SK-N-SH (cell line): ENCODE data around the gene OTOL1.
"Not testable (repeated sequence)": the region's sequence is repeated elsewhere in the genome, so short reads cannot be mapped to it uniquely, and the experiment has no call there.

Experiments used
- EP300 ChIP-seq, 2 experiments: IDR thresholded peaks; 2 replicates each; pipeline versions ENCODE4 v1.4.0 to v1.6.1; 2012; ENCODE audit warnings: borderline replicate concordance in 1 of 2, low read depth in 1 of 2, low read length in 1 of 2
- EZH2phosphoT487 ChIP-seq: fragments of 200-600 bp; sonication (generic); IDR thresholded peaks from 2 replicates; pipeline ENCODE4 v1.6.1; 2017; ENCODE audit warnings: low read depth, mixed run types, mild to moderate bottlenecking, antibody characterized with exemption, moderate library complexity, borderline replicate concordance
- GABPA ChIP-seq: IDR thresholded peaks from 2 replicates; pipeline ENCODE4 v1.4.0; 2012; ENCODE audit warnings: low read depth, mild to moderate bottlenecking
- NRF1 ChIP-seq: IDR thresholded peaks from 2 replicates; pipeline ENCODE4 v1.6.1; 2012; ENCODE audit warnings: low read depth, mild to moderate bottlenecking, low read length
- POLR2AphosphoS5 ChIP-seq: IDR thresholded peaks from 2 replicates; pipeline ENCODE4 v1.6.1; 2012; ENCODE audit warnings: low read depth, low read length
- RAD21 ChIP-seq: IDR thresholded peaks from 2 replicates; pipeline ENCODE4 v1.6.1; 2012; ENCODE audit warnings: mild to moderate bottlenecking, low read length
- SIN3A ChIP-seq: IDR thresholded peaks from 2 replicates; pipeline ENCODE4 v1.6.1; 2012; ENCODE audit warnings: low read depth, mild to moderate bottlenecking, low read length, moderate library complexity, borderline replicate concordance
- TAF1 ChIP-seq: IDR thresholded peaks from 2 replicates; pipeline ENCODE4 v1.6.1; 2012; ENCODE audit warnings: low read depth, mild to moderate bottlenecking, low read length, moderate library complexity, borderline replicate concordance
- TCF12 ChIP-seq: IDR thresholded peaks from 2 replicates; pipeline ENCODE4 v1.4.0; 2012
- ZBTB33 ChIP-seq: IDR thresholded peaks from 2 replicates; pipeline ENCODE4 v1.4.0; 2012; ENCODE audit warnings: low read depth, borderline replicate concordance
- TF ChIP-seq, protein P1 (sequence below): fragments of 200-600 bp; sonication (generic); IDR thresholded peaks from 2 replicates; pipeline ENCODE4 v1.6.1; 2017; ENCODE audit warnings: antibody characterized with exemption, mild to moderate bottlenecking, moderate library complexity
- TF ChIP-seq, protein P2 (sequence below): IDR thresholded peaks from 2 replicates; pipeline ENCODE4 v1.4.0; 2012; ENCODE audit warnings: low read depth
- TF ChIP-seq, protein P3 (sequence below): IDR thresholded peaks from 2 replicates; pipeline ENCODE4 v1.6.1; 2012; ENCODE audit warnings: mild to moderate bottlenecking, low read depth, low read length, moderate library complexity
- TF ChIP-seq, protein P4 (sequence below): fragments of 150-350 bp; IDR thresholded peaks from 2 replicates; pipeline ENCODE4 v1.6.1; 2017; ENCODE audit warnings: antibody characterized with exemption, low read length, low read depth, borderline replicate concordance

- TF ChIP-seq, protein P1, sequence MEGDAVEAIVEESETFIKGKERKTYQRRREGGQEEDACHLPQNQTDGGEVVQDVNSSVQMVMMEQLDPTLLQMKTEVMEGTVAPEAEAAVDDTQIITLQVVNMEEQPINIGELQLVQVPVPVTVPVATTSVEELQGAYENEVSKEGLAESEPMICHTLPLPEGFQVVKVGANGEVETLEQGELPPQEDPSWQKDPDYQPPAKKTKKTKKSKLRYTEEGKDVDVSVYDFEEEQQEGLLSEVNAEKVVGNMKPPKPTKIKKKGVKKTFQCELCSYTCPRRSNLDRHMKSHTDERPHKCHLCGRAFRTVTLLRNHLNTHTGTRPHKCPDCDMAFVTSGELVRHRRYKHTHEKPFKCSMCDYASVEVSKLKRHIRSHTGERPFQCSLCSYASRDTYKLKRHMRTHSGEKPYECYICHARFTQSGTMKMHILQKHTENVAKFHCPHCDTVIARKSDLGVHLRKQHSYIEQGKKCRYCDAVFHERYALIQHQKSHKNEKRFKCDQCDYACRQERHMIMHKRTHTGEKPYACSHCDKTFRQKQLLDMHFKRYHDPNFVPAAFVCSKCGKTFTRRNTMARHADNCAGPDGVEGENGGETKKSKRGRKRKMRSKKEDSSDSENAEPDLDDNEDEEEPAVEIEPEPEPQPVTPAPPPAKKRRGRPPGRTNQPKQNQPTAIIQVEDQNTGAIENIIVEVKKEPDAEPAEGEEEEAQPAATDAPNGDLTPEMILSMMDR = not testable (repeated sequence)
- TF ChIP-seq POLR2AphosphoS5; EZH2phosphoT487; RAD21; TAF1; GABPA; EP300 (IDR thresholded peaks at IDR 0.05; ENCODE audit: borderline replicate concordance in 1 of 2, low read depth in 1 of 2, low read length in 1 of 2); TCF12; ZBTB33; SIN3A; NRF1: not testable (repeated sequence)
- TF ChIP-seq, protein P2, sequence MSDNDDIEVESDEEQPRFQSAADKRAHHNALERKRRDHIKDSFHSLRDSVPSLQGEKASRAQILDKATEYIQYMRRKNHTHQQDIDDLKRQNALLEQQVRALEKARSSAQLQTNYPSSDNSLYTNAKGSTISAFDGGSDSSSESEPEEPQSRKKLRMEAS = not testable (repeated sequence)
- TF ChIP-seq, protein P3, sequence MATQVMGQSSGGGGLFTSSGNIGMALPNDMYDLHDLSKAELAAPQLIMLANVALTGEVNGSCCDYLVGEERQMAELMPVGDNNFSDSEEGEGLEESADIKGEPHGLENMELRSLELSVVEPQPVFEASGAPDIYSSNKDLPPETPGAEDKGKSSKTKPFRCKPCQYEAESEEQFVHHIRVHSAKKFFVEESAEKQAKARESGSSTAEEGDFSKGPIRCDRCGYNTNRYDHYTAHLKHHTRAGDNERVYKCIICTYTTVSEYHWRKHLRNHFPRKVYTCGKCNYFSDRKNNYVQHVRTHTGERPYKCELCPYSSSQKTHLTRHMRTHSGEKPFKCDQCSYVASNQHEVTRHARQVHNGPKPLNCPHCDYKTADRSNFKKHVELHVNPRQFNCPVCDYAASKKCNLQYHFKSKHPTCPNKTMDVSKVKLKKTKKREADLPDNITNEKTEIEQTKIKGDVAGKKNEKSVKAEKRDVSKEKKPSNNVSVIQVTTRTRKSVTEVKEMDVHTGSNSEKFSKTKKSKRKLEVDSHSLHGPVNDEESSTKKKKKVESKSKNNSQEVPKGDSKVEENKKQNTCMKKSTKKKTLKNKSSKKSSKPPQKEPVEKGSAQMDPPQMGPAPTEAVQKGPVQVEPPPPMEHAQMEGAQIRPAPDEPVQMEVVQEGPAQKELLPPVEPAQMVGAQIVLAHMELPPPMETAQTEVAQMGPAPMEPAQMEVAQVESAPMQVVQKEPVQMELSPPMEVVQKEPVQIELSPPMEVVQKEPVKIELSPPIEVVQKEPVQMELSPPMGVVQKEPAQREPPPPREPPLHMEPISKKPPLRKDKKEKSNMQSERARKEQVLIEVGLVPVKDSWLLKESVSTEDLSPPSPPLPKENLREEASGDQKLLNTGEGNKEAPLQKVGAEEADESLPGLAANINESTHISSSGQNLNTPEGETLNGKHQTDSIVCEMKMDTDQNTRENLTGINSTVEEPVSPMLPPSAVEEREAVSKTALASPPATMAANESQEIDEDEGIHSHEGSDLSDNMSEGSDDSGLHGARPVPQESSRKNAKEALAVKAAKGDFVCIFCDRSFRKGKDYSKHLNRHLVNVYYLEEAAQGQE = not testable (repeated sequence)
- TF ChIP-seq, protein P4, sequence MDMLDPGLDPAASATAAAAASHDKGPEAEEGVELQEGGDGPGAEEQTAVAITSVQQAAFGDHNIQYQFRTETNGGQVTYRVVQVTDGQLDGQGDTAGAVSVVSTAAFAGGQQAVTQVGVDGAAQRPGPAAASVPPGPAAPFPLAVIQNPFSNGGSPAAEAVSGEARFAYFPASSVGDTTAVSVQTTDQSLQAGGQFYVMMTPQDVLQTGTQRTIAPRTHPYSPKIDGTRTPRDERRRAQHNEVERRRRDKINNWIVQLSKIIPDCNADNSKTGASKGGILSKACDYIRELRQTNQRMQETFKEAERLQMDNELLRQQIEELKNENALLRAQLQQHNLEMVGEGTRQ = not testable (repeated sequence)
Observed at GRCh38 chr3:161488284-161488683, 8.3 kb upstream of the OTOL1 start.
